ENCODE data around the gene CCDC7. TPM values are rescaled to one million over a fixed set of nuclear protein-coding genes. Genes with fewer than 3 reads are reported as not detected.
"Not testable (repeated sequence)": the region's sequence is repeated elsewhere in the genome, so short reads cannot be mapped to it uniquely, and the experiment has no call there.

The CCDC7 gene
- total and polyA plus RNA-seq, 10 of the 15 experiments (the other 5 are each of a cell fraction or from before 2014, with no cell fraction given): 1.8 to 5.6 (median 3.4) TPM

GRCh38 chr10:32494562-32494961 is 48.6 kb downstream of the CCDC7 start:
- POLR2A ChIA-PET; H3K36me3 ChIP-seq (ENCODE audit: control insufficient read depth in 2 of 2, insufficient read depth in 2 of 2, low read length in 1 of 2); H4K20me1 ChIP-seq (ENCODE audit: control insufficient read depth, insufficient read depth); ATAC-seq; H3K27ac ChIP-seq (ENCODE audit: control insufficient read depth, insufficient read depth); DNase-seq (ENCODE audit: low read depth, low spot score); H3K27me3 ChIP-seq (replicated peaks in 1 of 2; ENCODE audit: control insufficient read depth in 2 of 2, insufficient read depth in 2 of 2, low read length in 1 of 2); H3K4me1 ChIP-seq (ENCODE audit: control insufficient read depth, insufficient read depth, low read length); BruUV-seq (replicated peaks); H2AFZ ChIP-seq (ENCODE audit: control insufficient read depth, low read depth, low read length); SMC1A ChIA-PET (ENCODE audit: uncharacterized antibody, unreplicated experiment); H3K9ac ChIP-seq (ENCODE audit: control insufficient read depth, insufficient read depth, low read length); intact Hi-C loops (cut with micrococcal nuclease; ENCODE audit: unreplicated experiment); CTCF ChIA-PET; FAIRE-seq; H3K79me2 ChIP-seq (ENCODE audit: control insufficient read depth, insufficient read depth, low read length); H3K4me2 ChIP-seq (ENCODE audit: control insufficient read depth, insufficient read depth); in situ Hi-C loops (cut with MboI); RAD21 ChIA-PET (ENCODE audit: unreplicated experiment); H3K4me3 ChIP-seq; H3K9me3 ChIP-seq (replicated peaks; ENCODE audit: control insufficient read depth, insufficient read depth, low read length): not testable (repeated sequence)
- WGBS (ENCODE audit: insufficient coverage, insufficient replicate concordance, low lambda C conversion rate, missing lambda C conversion rate): 75% methylated on average over 2 of the region's 2 CpGs

DNA sequence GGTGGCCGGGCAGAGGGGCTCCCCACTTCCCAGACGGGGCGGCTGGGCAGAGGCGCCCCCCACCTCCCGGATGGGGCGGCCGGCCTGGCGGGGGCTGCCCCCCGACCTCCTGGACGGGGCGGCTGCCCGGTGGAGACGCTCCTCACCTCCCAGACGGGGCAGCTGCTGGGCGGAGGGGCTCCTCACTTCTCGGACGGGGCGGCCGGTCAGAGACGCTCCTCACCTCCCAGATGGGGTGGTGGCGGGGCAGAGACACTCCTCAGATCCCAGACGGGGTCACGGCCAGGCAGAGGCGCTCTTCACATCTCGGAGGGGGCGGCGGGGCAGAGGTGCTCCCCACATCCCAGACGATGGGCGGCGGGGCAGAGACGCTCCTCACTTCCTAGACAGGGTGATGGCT is 54.2 kb downstream of the CCDC7 start:
- FAIRE-seq; H3K27me3 ChIP-seq (replicated peaks in 1 of 2; ENCODE audit: control insufficient read depth in 2 of 2, insufficient read depth in 2 of 2, low read length in 1 of 2); H2AFZ ChIP-seq (ENCODE audit: control insufficient read depth, low read depth, low read length); in situ Hi-C loops (cut with MboI); SMC1A ChIA-PET (ENCODE audit: uncharacterized antibody, unreplicated experiment); DNase-seq (ENCODE audit: low read depth, low spot score); H3K27ac ChIP-seq (ENCODE audit: control insufficient read depth, insufficient read depth); CTCF ChIA-PET; H3K9ac ChIP-seq (ENCODE audit: control insufficient read depth, insufficient read depth, low read length); RAD21 ChIA-PET (ENCODE audit: unreplicated experiment); POLR2A ChIA-PET; intact Hi-C loops (cut with micrococcal nuclease; ENCODE audit: unreplicated experiment); H3K9me3 ChIP-seq (replicated peaks; ENCODE audit: control insufficient read depth, insufficient read depth, low read length); BruUV-seq (replicated peaks); H3K79me2 ChIP-seq (ENCODE audit: control insufficient read depth, insufficient read depth, low read length); H3K4me3 ChIP-seq; H3K4me1 ChIP-seq (ENCODE audit: control insufficient read depth, insufficient read depth, low read length); ATAC-seq; H3K4me2 ChIP-seq (ENCODE audit: control insufficient read depth, insufficient read depth); H3K36me3 ChIP-seq (ENCODE audit: control insufficient read depth in 2 of 2, insufficient read depth in 2 of 2, low read length in 1 of 2); H4K20me1 ChIP-seq (ENCODE audit: control insufficient read depth, insufficient read depth): not testable (repeated sequence)
- WGBS (ENCODE audit: insufficient coverage, insufficient replicate concordance, low lambda C conversion rate, missing lambda C conversion rate): 91% methylated on average over 14 of the region's 31 CpGs

GRCh38 chr10:32501906-32502305 is 56.0 kb downstream of the CCDC7 start:
- WGBS (ENCODE audit: insufficient coverage, insufficient replicate concordance, low lambda C conversion rate, missing lambda C conversion rate): 88% methylated on average over 7 of the region's 7 CpGs
- no peak for ATAC-seq
- in situ Hi-C loops (cut with MboI) (no loop called here), intact Hi-C loops (cut with micrococcal nuclease; ENCODE audit: unreplicated experiment) (no loop called here)
- no peak for FAIRE-seq
- Histone ChIP-seq H3K4me1 (ENCODE audit: control insufficient read depth, insufficient read depth, low read length) (no peaks in the 10 kb centered on the region), H3K27ac (ENCODE audit: control insufficient read depth, insufficient read depth) (no peak overlapping the region), H4K20me1 (ENCODE audit: control insufficient read depth, insufficient read depth) (no peaks in the 10 kb centered on the region), H3K9ac (ENCODE audit: control insufficient read depth, insufficient read depth, low read length) (no peak overlapping the region), H2AFZ (ENCODE audit: control insufficient read depth, low read depth, low read length) (no peak overlapping the region), H3K4me3 (no peak overlapping the region), H3K79me2 (ENCODE audit: control insufficient read depth, insufficient read depth, low read length) (no peaks in the 10 kb centered on the region), H3K9me3 (replicated peaks; ENCODE audit: control insufficient read depth, insufficient read depth, low read length) (no peaks in the 10 kb centered on the region; the same call in 2 of the 3 replicates), H3K36me3 (ENCODE audit: control insufficient read depth in 2 of 2, insufficient read depth in 2 of 2, low read length in 1 of 2) (no peaks in the 10 kb centered on the region; a peak in 1 of 4 replicates), H3K27me3 (replicated peaks in 1 of 2; ENCODE audit: control insufficient read depth in 2 of 2, insufficient read depth in 2 of 2, low read length in 1 of 2) (no peaks in the 10 kb centered on the region), H3K4me2 (ENCODE audit: control insufficient read depth, insufficient read depth) (no peak overlapping the region)
- ChIA-PET CTCF (no interaction called here), POLR2A (no interaction called here), RAD21 (ENCODE audit: unreplicated experiment) (no interaction called here), SMC1A (ENCODE audit: uncharacterized antibody, unreplicated experiment) (no interaction called here)
- TF ChIP-seq, protein P1, sequence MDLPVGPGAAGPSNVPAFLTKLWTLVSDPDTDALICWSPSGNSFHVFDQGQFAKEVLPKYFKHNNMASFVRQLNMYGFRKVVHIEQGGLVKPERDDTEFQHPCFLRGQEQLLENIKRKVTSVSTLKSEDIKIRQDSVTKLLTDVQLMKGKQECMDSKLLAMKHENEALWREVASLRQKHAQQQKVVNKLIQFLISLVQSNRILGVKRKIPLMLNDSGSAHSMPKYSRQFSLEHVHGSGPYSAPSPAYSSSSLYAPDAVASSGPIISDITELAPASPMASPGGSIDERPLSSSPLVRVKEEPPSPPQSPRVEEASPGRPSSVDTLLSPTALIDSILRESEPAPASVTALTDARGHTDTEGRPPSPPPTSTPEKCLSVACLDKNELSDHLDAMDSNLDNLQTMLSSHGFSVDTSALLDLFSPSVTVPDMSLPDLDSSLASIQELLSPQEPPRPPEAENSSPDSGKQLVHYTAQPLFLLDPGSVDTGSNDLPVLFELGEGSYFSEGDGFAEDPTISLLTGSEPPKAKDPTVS (IDR thresholded peaks at IDR 0.05; ENCODE audit: low read depth, low read length): no peak
- DNase-seq (ENCODE audit: low read depth, low spot score): no peak
- BruUV-seq (replicated peaks): no TSS peak

- CTCF ChIA-PET; H3K9ac ChIP-seq (ENCODE audit: control insufficient read depth, insufficient read depth, low read length); H3K27me3 ChIP-seq (replicated peaks in 1 of 2; ENCODE audit: control insufficient read depth in 2 of 2, insufficient read depth in 2 of 2, low read length in 1 of 2); ATAC-seq; H3K4me1 ChIP-seq (ENCODE audit: control insufficient read depth, insufficient read depth, low read length); H4K20me1 ChIP-seq (ENCODE audit: control insufficient read depth, insufficient read depth); intact Hi-C loops (cut with micrococcal nuclease; ENCODE audit: unreplicated experiment); BruUV-seq (replicated peaks); DNase-seq (ENCODE audit: low read depth, low spot score); H3K36me3 ChIP-seq (ENCODE audit: control insufficient read depth in 2 of 2, insufficient read depth in 2 of 2, low read length in 1 of 2); H2AFZ ChIP-seq (ENCODE audit: control insufficient read depth, low read depth, low read length); POLR2A ChIA-PET; H3K4me2 ChIP-seq (ENCODE audit: control insufficient read depth, insufficient read depth); in situ Hi-C loops (cut with MboI); H3K9me3 ChIP-seq (replicated peaks; ENCODE audit: control insufficient read depth, insufficient read depth, low read length); H3K27ac ChIP-seq (ENCODE audit: control insufficient read depth, insufficient read depth); RAD21 ChIA-PET (ENCODE audit: unreplicated experiment); FAIRE-seq; H3K79me2 ChIP-seq (ENCODE audit: control insufficient read depth, insufficient read depth, low read length); H3K4me3 ChIP-seq; SMC1A ChIA-PET (ENCODE audit: uncharacterized antibody, unreplicated experiment): not testable (repeated sequence)
- WGBS (ENCODE audit: insufficient coverage, insufficient replicate concordance, low lambda C conversion rate, missing lambda C conversion rate): 97% methylated on average over 22 of the region's 39 CpGs
Observed at GRCh38 chr10:32505762-32506420, 60.0 kb downstream of the CCDC7 start.
